ENCODE results near the gene ACADS. TPM values are rescaled to one million over a fixed set of nuclear protein-coding genes. Genes with fewer than 3 reads are reported as not detected.

The ACADS gene
- total and polyA plus RNA-seq, 8 donors, result 16.5 to 313 (median 38.7) TPM

DNA sequence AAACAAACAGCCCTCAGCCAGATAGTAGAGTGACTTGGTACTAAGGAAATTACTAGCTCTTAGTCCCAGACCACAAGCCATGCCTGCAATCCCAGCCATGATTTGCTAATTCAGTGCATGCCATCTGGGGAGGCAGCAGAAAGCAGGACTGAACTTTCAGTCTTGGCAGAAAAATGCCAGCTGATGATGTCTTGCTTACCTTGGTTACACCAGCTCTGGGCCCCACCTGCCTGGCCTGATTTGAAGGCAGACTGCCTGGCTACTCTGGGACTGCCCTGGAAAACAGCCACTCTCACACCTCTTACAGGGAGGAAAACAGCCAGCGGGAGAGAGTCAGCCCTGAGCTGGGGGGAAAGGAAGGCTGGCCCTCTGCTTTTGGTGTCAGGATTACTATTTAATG, 20.0 kb upstream of the ACADS start:
- WGBS, 5 donors, result 37 to 67% (median 50%) methylated on average over 1 of the region's 1 CpG
- Histone ChIP-seq H3K9me3 (no peaks in the 10 kb centered on the region), H3K27me3 (no peaks in the 10 kb centered on the region), H3K36me3 (peaks cover 0 to 34% (median 27%) of the 10 kb centered on the region in 4 donors), H3K4me1 (peaks cover 15 to 45% (median 38%) of the 10 kb centered on the region in 4 donors), H3K27ac (peak overlapping the region in 3 of 5 donors; percentile 18 to 34 (median 23)), H3K4me3 (no peak overlapping the region)
- intact Hi-C loops (cut with DNase I; ENCODE audit: low total_unique reads), result no loop called here
- peak in 1 of 2 donors; percentile 83 for DNase-seq
- TF ChIP-seq POLR2A (IDR thresholded peaks at IDR 0.05) (no peak), CTCF (IDR thresholded peaks at IDR 0.05) (no peak), POLR2AphosphoS5 (IDR thresholded peaks at IDR 0.05) (peak in 1 of 3 donors; percentile 8)

GRCh38 chr12:120706029-120706428, 19.6 kb upstream of the ACADS start:
- Histone ChIP-seq H3K4me3 (no peak overlapping the region), H3K9me3 (no peaks in the 10 kb centered on the region), H3K27me3 (no peaks in the 10 kb centered on the region), H3K36me3 (peaks cover 0 to 30% (median 23%) of the 10 kb centered on the region in 4 donors), H3K27ac (peak overlapping the region in 1 of 5 donors; percentile 34), H3K4me1 (peaks cover 16 to 46% (median 40%) of the 10 kb centered on the region in 4 donors)
- TF ChIP-seq EP300 (IDR thresholded peaks at IDR 0.05), result no peak
- TF ChIP-seq CTCF (IDR thresholded peaks at IDR 0.05), result no peak
- TF ChIP-seq POLR2AphosphoS5 (IDR thresholded peaks at IDR 0.05), result no peak
- no peak for TF ChIP-seq POLR2A (IDR thresholded peaks at IDR 0.05)
- DNase-seq, result no peak
- intact Hi-C loops (cut with DNase I; ENCODE audit: low total_unique reads), result no loop called here
- 70 to 85% (median 79%) methylated on average over 5 of the region's 5 CpGs for WGBS, 5 donors

- intact Hi-C loops (cut with DNase I; ENCODE audit: low total_unique reads), result no loop called here
- WGBS, 5 donors, result 63 to 85% (median 75%) methylated on average over 4 of the region's 4 CpGs
Observed at GRCh38 chr12:120708651-120709050, 17.0 kb upstream of the ACADS start.

GRCh38 chr12:120710031-120710804, 15.4 kb upstream of the ACADS start, which contains the start of gene UNC119B:
TSS of gene UNC119B (plus strand) at chr12:120710458. CDS start at chr12:120710475, 17 bp downstream.
- WGBS, 5 donors, result 1 to 2% (median 1%) methylated on average over 8 to 71 of the region's 76 CpGs
- Histone ChIP-seq H3K27ac (peak within 1 kb of the TSS; percentile 89 to 92 (median 91)), H3K4me1 (peaks cover 26 to 56% (median 35%) of the 10 kb centered on the region in 4 donors), H3K9me3 (no peaks in the 10 kb centered on the region), H3K27me3 (no peaks in the 10 kb centered on the region), H3K36me3 (peaks cover 13 to 23% (median 17%) of the 10 kb centered on the region in 4 donors), H3K4me3 (peak within 1 kb of the TSS; percentile 87 to 94 (median 90))
- intact Hi-C loops (cut with DNase I; ENCODE audit: low total_unique reads), result loop anchor here (5.0 to 10.0 kb wide), 2 partner anchors 63 to 125 kb away; partner anchors contain the start of gene POP5
- DNase-seq, result peak; percentile 58 to 88
- TF ChIP-seq POLR2AphosphoS5 (IDR thresholded peaks at IDR 0.05) (peak; percentile 4 to 73 (median 33)), CTCF (IDR thresholded peaks at IDR 0.05) (no peak)

More at GRCh38 chr12:120708651-120709050, 17.0 kb upstream of the ACADS start:
- no peak for DNase-seq
- Histone ChIP-seq H3K4me3 (no peak overlapping the region), H3K36me3 (peaks cover 0 to 13% (median 5%) of the 10 kb centered on the region in 4 donors), H3K4me1 (peaks cover 26 to 52% (median 33%) of the 10 kb centered on the region in 4 donors), H3K27ac (no peak overlapping the region), H3K9me3 (no peaks in the 10 kb centered on the region), H3K27me3 (no peaks in the 10 kb centered on the region)
- TF ChIP-seq EP300 (IDR thresholded peaks at IDR 0.05) (no peak), POLR2A (IDR thresholded peaks at IDR 0.05) (no peak), CTCF (IDR thresholded peaks at IDR 0.05) (no peak), POLR2AphosphoS5 (IDR thresholded peaks at IDR 0.05) (no peak)

All from stomach (tissue), 9 donors.